Measurements from ENCODE around the gene MAST2. TPM values are rescaled to one million over a fixed set of nuclear protein-coding genes. Genes with fewer than 3 reads are reported as not detected.
"Not testable (repeated sequence)": the region's sequence is repeated elsewhere in the genome, so short reads cannot be mapped to it uniquely, and the experiment has no call there.

The MAST2 gene
- total RNA-seq, 1 donor from 2014 or later = 63.9 TPM

DNA sequence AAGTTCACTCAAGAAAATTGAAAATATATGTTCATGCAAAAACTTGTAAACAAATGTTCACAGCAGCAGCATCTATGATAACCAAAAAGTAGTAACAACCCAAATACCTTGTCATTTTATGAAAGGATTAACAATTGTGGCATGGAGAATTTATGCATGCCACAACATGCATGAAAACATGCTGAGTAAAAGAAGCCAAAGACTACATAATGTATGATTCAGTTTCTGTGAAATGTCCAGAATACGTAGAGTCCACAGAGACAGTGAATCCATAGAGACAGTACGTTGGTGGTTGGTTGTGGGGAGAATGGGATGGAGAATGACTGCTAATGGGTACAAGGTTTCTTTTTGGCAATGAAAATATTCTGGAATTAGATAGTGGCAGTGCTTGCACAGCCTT, 148.7 kb downstream of the MAST2 start:
- H3K27ac Mint-ChIP-seq (ENCODE audit: unreplicated experiment) = no peak overlapping the region
- H3K4me3 Mint-ChIP-seq (ENCODE audit: unreplicated experiment) = no peak overlapping the region
- H3K9me3 Mint-ChIP-seq (ENCODE audit: unreplicated experiment) = no peaks in the 10 kb centered on the region

DNA sequence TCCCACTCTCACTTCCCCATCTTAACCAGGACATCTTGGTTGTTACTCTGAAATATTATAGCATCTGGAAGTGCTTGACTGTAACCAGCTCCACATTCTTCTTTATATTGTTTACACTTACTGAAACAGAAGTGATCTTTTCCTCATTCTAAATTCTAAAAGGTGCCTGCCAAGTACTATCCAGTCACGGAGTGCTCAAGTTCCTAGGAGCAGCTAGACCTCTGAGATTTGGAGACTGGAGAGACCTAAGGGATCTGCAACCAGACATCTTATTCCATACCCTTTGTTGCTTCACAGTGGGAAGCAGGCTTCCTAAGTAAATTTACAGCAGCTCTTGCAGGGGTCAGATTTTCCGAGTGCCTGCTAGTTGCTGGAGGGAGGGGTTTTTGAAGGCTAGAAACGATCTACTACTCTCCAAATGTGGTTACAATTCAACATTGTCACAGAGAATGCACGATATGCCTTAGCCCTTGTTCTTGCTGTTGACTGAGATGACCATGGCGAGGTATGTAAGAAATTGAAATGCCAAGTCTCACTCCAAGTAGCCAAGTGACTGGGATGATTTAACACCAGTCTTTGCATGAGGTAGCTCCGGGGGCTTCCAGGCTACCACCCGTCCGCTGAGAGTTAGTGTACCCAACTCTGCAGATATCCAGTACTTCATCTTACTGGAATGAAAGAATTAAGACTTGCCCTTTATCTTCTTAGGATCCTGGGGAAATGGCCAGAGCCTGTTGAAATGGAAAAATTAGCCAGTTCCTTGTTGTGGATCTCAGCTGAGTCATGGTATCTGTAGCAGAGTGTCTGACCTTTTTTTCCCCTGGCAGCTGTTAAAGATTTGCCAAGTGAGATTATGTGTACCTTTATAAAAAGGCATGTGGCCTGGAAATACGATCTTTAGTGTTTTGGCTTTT, 150.8 kb downstream of the MAST2 start:
- peak overlapping the region; percentile 95 for H3K27ac Mint-ChIP-seq (ENCODE audit: unreplicated experiment)
- H3K4me1 Mint-ChIP-seq (ENCODE audit: unreplicated experiment) = peaks cover 30% of the 10 kb centered on the region
- peak overlapping the region; percentile 55 for H3K4me3 Mint-ChIP-seq (ENCODE audit: unreplicated experiment)
- no peaks in the 10 kb centered on the region for H3K36me3 Mint-ChIP-seq (ENCODE audit: unreplicated experiment)
- TF ChIP-seq, protein P1, sequence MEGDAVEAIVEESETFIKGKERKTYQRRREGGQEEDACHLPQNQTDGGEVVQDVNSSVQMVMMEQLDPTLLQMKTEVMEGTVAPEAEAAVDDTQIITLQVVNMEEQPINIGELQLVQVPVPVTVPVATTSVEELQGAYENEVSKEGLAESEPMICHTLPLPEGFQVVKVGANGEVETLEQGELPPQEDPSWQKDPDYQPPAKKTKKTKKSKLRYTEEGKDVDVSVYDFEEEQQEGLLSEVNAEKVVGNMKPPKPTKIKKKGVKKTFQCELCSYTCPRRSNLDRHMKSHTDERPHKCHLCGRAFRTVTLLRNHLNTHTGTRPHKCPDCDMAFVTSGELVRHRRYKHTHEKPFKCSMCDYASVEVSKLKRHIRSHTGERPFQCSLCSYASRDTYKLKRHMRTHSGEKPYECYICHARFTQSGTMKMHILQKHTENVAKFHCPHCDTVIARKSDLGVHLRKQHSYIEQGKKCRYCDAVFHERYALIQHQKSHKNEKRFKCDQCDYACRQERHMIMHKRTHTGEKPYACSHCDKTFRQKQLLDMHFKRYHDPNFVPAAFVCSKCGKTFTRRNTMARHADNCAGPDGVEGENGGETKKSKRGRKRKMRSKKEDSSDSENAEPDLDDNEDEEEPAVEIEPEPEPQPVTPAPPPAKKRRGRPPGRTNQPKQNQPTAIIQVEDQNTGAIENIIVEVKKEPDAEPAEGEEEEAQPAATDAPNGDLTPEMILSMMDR (IDR thresholded peaks at IDR 0.05) = no peak
- no peaks in the 10 kb centered on the region for H3K27me3 Mint-ChIP-seq (ENCODE audit: unreplicated experiment)
- DNase-seq (ENCODE audit: extremely low spot score, unreplicated experiment) = no peak
- H3K9me3 Mint-ChIP-seq (ENCODE audit: unreplicated experiment) = no peaks in the 10 kb centered on the region

More for the DNA sequence above, 148.7 kb downstream of the MAST2 start:
- no peaks in the 10 kb centered on the region for H3K27me3 Mint-ChIP-seq (ENCODE audit: unreplicated experiment)
- peaks cover 2% of the 10 kb centered on the region for H3K36me3 Mint-ChIP-seq (ENCODE audit: unreplicated experiment)
- no peak for DNase-seq (ENCODE audit: extremely low spot score, unreplicated experiment)
- H3K4me1 Mint-ChIP-seq (ENCODE audit: unreplicated experiment) = peaks cover 30% of the 10 kb centered on the region
- TF ChIP-seq, protein P1 (IDR thresholded peaks at IDR 0.05) = no peak

DNA sequence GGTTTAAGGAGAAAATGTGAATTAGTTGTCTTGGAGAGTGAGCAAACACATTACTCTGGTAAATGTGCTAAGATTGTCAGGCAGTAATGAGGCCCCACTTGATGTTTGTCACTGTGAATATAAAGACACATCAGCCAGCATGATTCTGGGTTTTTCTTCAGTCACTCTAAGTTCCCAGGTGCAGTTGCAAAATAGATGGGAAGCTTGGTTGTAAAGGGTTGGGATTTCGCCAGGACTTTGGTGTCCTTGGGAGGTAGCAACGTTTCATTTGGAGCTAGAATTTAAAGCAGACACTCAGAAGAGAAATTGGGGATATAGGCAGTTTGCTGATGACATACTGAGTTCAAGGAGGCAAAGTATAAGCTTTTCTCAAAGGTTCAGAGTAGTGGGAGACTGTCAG, 154.3 kb downstream of the MAST2 start:
- H3K4me1 Mint-ChIP-seq (ENCODE audit: unreplicated experiment) = peaks cover 23% of the 10 kb centered on the region
- H3K27me3 Mint-ChIP-seq (ENCODE audit: unreplicated experiment) = no peaks in the 10 kb centered on the region
- peaks cover 2% of the 10 kb centered on the region for H3K36me3 Mint-ChIP-seq (ENCODE audit: unreplicated experiment)
- H3K4me3 Mint-ChIP-seq (ENCODE audit: unreplicated experiment) = no peak overlapping the region
- TF ChIP-seq, protein P1 (IDR thresholded peaks at IDR 0.05) = no peak
- no peak for DNase-seq (ENCODE audit: extremely low spot score, unreplicated experiment)
- no peaks in the 10 kb centered on the region for H3K9me3 Mint-ChIP-seq (ENCODE audit: unreplicated experiment)
- H3K27ac Mint-ChIP-seq (ENCODE audit: unreplicated experiment) = no peak overlapping the region

DNA sequence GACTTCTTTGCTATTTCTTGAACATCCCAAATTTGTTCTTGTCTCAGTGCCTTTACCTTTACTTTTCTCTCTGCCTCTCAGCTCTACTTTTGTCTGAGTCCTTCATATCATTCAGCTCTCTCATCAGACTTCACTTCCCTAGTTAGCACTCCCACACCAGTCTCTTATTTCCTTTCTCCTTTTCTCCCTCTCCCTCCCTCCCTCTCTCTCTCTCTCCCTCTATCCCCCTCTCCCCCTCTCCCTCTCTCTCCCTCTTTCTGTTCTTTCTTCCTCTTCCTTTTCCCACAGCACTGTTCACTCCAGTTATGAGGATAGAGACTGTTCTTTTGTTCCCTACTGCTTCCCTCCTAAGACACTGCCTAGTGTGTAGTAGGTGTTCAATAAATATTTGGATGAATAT, 154.9 kb downstream of the MAST2 start:
- Mint-ChIP-seq H3K27me3 (ENCODE audit: unreplicated experiment) (no peaks in the 10 kb centered on the region), H3K27ac (ENCODE audit: unreplicated experiment) (no peak overlapping the region), H3K4me3 (ENCODE audit: unreplicated experiment) (no peak overlapping the region), H3K4me1 (ENCODE audit: unreplicated experiment) (peaks cover 17% of the 10 kb centered on the region), H3K36me3 (ENCODE audit: unreplicated experiment) (peaks cover 6% of the 10 kb centered on the region), H3K9me3 (ENCODE audit: unreplicated experiment) (no peaks in the 10 kb centered on the region)
- DNase-seq (ENCODE audit: extremely low spot score, unreplicated experiment) = no peak
- TF ChIP-seq, protein P1 (IDR thresholded peaks at IDR 0.05) = no peak

DNA sequence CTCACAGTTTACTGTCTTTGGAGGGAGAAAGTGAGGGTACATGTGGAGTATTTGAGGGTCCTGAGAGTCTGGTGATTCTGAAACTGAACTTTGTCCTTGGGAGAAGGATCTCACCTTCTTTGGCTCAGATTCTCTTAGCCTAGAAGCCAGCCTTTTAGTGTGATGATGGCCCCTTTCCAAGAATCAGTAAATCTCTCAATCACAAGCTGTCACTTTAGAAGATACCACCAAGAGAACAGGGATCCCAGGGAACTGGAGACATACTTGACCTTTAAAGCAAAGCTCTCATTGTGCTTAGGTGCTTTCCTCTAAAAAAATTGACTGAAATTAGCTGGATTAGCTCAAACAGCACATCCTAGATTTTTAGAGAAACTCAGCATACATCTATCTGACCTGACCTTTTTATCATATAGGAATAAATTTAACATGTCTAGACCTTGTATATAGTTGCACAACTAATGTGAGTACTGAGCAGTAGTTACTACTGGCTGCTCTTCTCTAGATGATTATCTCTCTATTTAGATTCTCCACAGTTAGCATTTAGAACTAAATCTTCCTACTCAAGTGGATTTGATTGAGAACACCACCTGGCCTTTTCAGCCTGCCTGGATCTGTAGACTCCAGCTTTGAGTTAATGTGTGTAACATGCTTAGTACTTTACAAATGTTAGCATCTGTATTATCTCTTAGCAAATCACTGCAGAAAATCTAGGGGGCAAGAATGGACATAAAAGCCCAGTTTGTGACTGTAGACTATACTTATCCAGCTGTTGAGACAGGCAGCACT, 157.7 kb downstream of the MAST2 start:
- no peak overlapping the region for H3K4me3 Mint-ChIP-seq (ENCODE audit: unreplicated experiment)

DNA sequence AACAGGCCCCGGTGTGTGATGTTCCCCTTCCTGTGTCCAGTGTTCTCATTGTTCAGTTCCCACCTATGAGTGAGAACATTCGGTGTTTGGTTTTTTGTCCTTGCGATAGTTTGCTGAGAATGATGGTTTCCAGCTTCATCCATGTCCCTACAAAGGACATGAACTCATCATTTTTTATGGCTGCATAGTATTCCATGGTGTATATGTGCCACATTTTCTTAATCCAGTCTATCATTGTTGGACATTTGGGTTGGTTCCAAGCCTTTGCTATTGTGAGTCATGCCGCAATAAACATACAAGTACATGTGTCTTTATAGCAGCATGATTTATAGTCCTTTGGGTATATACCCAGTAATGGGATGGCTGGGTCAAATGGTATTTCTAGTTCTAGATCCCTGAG, 158.5 kb downstream of the MAST2 start:
- not testable (repeated sequence) for H3K27me3 Mint-ChIP-seq (ENCODE audit: unreplicated experiment); H3K27ac Mint-ChIP-seq (ENCODE audit: unreplicated experiment); H3K4me3 Mint-ChIP-seq (ENCODE audit: unreplicated experiment); H3K9me3 Mint-ChIP-seq (ENCODE audit: unreplicated experiment); DNase-seq (ENCODE audit: extremely low spot score, unreplicated experiment); H3K4me1 Mint-ChIP-seq (ENCODE audit: unreplicated experiment)
- H3K36me3 Mint-ChIP-seq (ENCODE audit: unreplicated experiment) = peaks cover 14% of the 10 kb centered on the region

More for the DNA sequence above, 157.7 kb downstream of the MAST2 start:
- TF ChIP-seq, protein P1 (IDR thresholded peaks at IDR 0.05) = no peak
- H3K27ac Mint-ChIP-seq (ENCODE audit: unreplicated experiment) = no peak overlapping the region
- no peaks in the 10 kb centered on the region for H3K27me3 Mint-ChIP-seq (ENCODE audit: unreplicated experiment)
- peaks cover 14% of the 10 kb centered on the region for H3K36me3 Mint-ChIP-seq (ENCODE audit: unreplicated experiment)
- H3K9me3 Mint-ChIP-seq (ENCODE audit: unreplicated experiment) = no peaks in the 10 kb centered on the region
- DNase-seq (ENCODE audit: extremely low spot score, unreplicated experiment) = no peak
- H3K4me1 Mint-ChIP-seq (ENCODE audit: unreplicated experiment) = no peaks in the 10 kb centered on the region

All from osteocyte (in vitro differentiated cells).